ENCODE measurements around the gene NTMT2. TPM values are rescaled to one million over a fixed set of nuclear protein-coding genes. Genes with fewer than 3 reads are reported as not detected.

NTMT2 gene
- total RNA-seq, 1 donor from 2014 or later, result not detected

DNA sequence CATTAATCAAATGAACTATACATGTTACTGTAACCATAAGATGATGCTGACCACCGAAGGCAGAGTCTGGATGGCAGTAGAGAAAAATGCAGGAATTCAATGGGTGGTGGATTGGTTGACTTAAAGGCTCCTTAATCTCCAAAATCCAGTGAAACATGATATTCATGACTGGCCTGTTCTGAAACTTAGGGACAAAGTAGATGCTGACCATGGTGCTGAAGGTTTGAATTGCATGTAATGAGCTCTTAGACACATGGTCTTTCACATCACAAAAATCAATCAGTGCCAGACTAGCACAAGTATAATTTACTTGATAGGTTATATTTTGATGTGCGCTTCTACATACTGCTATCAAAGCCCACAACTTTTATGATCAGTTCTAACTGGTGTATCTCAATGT lies 30.9 kb upstream of the NTMT2 start:
- TF ChIP-seq, protein P1, sequence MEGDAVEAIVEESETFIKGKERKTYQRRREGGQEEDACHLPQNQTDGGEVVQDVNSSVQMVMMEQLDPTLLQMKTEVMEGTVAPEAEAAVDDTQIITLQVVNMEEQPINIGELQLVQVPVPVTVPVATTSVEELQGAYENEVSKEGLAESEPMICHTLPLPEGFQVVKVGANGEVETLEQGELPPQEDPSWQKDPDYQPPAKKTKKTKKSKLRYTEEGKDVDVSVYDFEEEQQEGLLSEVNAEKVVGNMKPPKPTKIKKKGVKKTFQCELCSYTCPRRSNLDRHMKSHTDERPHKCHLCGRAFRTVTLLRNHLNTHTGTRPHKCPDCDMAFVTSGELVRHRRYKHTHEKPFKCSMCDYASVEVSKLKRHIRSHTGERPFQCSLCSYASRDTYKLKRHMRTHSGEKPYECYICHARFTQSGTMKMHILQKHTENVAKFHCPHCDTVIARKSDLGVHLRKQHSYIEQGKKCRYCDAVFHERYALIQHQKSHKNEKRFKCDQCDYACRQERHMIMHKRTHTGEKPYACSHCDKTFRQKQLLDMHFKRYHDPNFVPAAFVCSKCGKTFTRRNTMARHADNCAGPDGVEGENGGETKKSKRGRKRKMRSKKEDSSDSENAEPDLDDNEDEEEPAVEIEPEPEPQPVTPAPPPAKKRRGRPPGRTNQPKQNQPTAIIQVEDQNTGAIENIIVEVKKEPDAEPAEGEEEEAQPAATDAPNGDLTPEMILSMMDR (IDR thresholded peaks at IDR 0.05; ENCODE audit: unreplicated experiment), result no peak
- Mint-ChIP-seq H3K27ac (no peak overlapping the region), H3K27me3 (ENCODE audit: low read depth) (no peaks in the 10 kb centered on the region), H3K36me3 (no peaks in the 10 kb centered on the region), H3K4me1 (no peaks in the 10 kb centered on the region), H3K4me3 (no peak overlapping the region), H3K9me3 (peaks cover 25% of the 10 kb centered on the region)
- no peak for DNase-seq (ENCODE audit: low spot score in 2 of 2, unreplicated experiment in 2 of 2)

DNA sequence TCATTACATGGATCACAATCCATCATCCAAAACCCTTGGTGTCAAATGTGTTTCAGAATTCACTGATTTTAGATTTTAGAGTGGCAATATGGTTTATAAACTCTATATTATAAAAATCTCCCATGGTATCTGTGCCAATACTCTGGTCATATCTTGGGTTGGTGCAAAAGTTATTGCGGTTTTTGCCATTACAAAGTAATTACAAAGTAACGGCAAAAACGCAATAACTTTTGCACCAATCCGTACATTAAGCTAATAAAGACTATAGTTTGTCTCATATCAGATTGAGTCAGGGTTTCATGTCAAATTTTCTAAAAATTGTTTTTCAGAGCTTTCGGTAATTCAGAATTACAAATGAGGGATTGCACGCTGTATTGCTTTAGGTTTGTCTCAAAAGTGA lies 23.4 kb upstream of the NTMT2 start:
- H3K4me3 Mint-ChIP-seq, result no peak overlapping the region
- peaks cover 12% of the 10 kb centered on the region for H3K9me3 Mint-ChIP-seq
- TF ChIP-seq, protein P1 (IDR thresholded peaks at IDR 0.05; ENCODE audit: unreplicated experiment), result no peak
- no peaks in the 10 kb centered on the region for H3K27me3 Mint-ChIP-seq (ENCODE audit: low read depth)
- H3K27ac Mint-ChIP-seq, result no peak overlapping the region
- DNase-seq (ENCODE audit: low spot score in 2 of 2, unreplicated experiment in 2 of 2), result no peak
- no peaks in the 10 kb centered on the region for H3K36me3 Mint-ChIP-seq
- H3K4me1 Mint-ChIP-seq, result peaks cover 5% of the 10 kb centered on the region

DNA sequence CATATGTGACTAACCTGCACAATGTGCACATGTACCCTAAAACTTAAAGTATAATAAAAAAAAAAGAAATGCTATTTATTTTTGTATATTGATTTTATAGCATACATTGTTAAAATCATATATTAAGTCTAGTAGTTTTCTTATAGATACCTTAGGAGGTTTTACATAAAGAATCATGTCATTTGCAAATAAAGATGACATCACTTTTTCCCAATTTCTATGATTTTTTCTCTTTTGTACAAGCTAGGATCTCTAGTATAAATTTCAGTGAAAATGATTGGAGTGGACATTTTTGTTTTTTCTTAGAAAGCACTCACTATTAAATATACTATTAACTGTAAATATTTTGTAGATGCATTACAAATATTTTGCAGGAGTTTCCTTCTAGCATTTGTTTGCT lies 20.5 kb upstream of the NTMT2 start:
- Mint-ChIP-seq H3K27ac (no peak overlapping the region), H3K27me3 (ENCODE audit: low read depth) (no peaks in the 10 kb centered on the region), H3K4me3 (no peak overlapping the region), H3K36me3 (no peaks in the 10 kb centered on the region), H3K9me3 (peaks cover 7% of the 10 kb centered on the region), H3K4me1 (peaks cover 5% of the 10 kb centered on the region)
- TF ChIP-seq, protein P1 (IDR thresholded peaks at IDR 0.05; ENCODE audit: unreplicated experiment), result no peak
- DNase-seq (ENCODE audit: low spot score in 2 of 2, unreplicated experiment in 2 of 2), result no peak

DNA sequence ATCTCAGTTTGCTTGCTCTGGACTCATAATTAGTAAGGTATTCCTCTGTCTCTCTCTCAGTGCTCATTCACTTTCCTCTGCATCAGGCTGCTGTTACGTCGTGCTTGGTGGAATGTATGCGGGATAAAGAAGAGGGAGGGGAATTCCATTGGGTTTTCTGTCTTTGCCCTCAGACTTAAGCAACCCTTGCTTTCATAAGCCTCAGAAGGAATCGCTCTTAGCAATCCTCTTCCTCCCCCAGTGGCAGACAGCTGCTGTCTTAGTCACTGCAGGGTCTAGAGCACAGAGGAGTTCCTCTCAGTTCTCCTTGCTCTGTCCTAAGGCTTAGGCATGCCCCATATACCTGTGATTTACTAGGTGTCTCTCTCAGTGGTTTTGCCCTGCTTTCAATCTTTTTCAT lies 19.1 kb upstream of the NTMT2 start:
- peak overlapping the region; percentile 2 for H3K27ac Mint-ChIP-seq
- TF ChIP-seq, protein P1 (IDR thresholded peaks at IDR 0.05; ENCODE audit: unreplicated experiment), result no peak
- H3K36me3 Mint-ChIP-seq, result no peaks in the 10 kb centered on the region
- peaks cover 14% of the 10 kb centered on the region for H3K4me1 Mint-ChIP-seq
- no peak for DNase-seq (ENCODE audit: low spot score in 2 of 2, unreplicated experiment in 2 of 2)
- peaks cover 7% of the 10 kb centered on the region for H3K9me3 Mint-ChIP-seq
- no peak overlapping the region for H3K4me3 Mint-ChIP-seq
- no peaks in the 10 kb centered on the region for H3K27me3 Mint-ChIP-seq (ENCODE audit: low read depth)

DNA sequence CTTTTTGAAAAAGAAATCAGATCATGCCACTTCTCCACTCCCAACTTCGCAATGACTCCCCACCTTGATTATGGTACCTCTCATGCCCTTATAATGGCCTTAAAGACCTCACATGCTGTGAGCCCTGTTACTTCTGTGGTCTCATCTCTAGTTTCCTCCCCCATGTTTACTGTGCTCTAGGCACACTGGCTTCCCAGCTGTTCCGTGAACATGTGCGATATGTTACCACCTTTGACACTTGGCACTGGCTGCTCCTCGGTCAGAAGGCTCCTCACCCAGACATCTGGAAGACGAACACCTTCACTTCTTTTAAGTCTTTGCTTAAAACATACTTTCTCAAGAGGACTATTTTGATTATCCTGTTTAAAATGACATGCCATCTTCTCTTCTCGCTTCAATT lies 14.3 kb upstream of the NTMT2 start:
- Mint-ChIP-seq H3K27ac (peak overlapping the region; percentile 60), H3K9me3 (no peaks in the 10 kb centered on the region), H3K27me3 (ENCODE audit: low read depth) (no peaks in the 10 kb centered on the region), H3K36me3 (no peaks in the 10 kb centered on the region), H3K4me1 (peaks cover 38% of the 10 kb centered on the region), H3K4me3 (no peak overlapping the region)
- no peak for DNase-seq (ENCODE audit: low spot score in 2 of 2, unreplicated experiment in 2 of 2)
- TF ChIP-seq, protein P1 (IDR thresholded peaks at IDR 0.05; ENCODE audit: unreplicated experiment), result no peak

DNA sequence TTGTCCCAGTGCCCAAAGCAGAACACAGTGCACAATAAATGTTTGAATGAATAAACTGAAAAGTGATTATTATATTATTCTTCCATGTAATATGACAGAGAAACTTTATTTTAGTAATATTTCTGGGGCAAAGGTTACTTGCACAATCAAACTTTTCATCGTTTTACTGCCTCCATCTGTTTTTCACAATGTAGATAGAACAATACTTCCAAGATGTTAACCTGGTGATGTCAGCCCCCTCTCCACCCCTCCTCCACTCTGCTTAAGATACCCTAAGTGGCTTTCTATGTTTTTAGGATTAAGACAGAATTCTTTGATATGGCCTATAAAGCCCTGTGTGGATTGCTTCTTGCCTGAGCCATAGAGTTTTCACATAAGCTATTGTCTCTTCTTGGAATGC lies 13.8 kb upstream of the NTMT2 start:
- H3K27me3 Mint-ChIP-seq (ENCODE audit: low read depth), result no peaks in the 10 kb centered on the region
- DNase-seq (ENCODE audit: low spot score in 2 of 2, unreplicated experiment in 2 of 2), result no peak
- no peak overlapping the region for H3K27ac Mint-ChIP-seq
- H3K9me3 Mint-ChIP-seq, result peaks cover 2% of the 10 kb centered on the region
- H3K4me1 Mint-ChIP-seq, result peaks cover 34% of the 10 kb centered on the region
- no peak overlapping the region for H3K4me3 Mint-ChIP-seq
- TF ChIP-seq, protein P1 (IDR thresholded peaks at IDR 0.05; ENCODE audit: unreplicated experiment), result no peak
- H3K36me3 Mint-ChIP-seq, result no peaks in the 10 kb centered on the region

Measured in mesothelial cell of epicardium (in vitro differentiated cells).